PFSK-1 (cell line): ENCODE data around the gene NCR2.

ENCODE experiments used
- FOXP2 ChIP-seq: optimal IDR thresholded peaks from 2 replicates; pipeline ENCODE3; 2011; ENCODE audit warnings: borderline replicate concordance, control low read depth, inconsistent platforms; ENCODE audit not compliant: insufficient read depth; ENCODE audit errors: extremely low read length, extremely low read depth
- POLR2AphosphoS5 ChIP-seq: IDR thresholded peaks from 2 replicates; pipeline ENCODE4 v1.6.1; 2012; ENCODE audit warnings: low read depth, mild to moderate bottlenecking, control low read depth, low read length, moderate library complexity
- SIN3A ChIP-seq: IDR thresholded peaks from 2 replicates; pipeline ENCODE4 v1.6.1; 2012; ENCODE audit warnings: mild to moderate bottlenecking, low read length, moderate library complexity, borderline replicate concordance; ENCODE audit not compliant: insufficient read depth
- TAF1 ChIP-seq: IDR thresholded peaks from 2 replicates; pipeline ENCODE4 v1.6.1; 2012; ENCODE audit warnings: low read length, control low read depth, borderline replicate concordance; ENCODE audit not compliant: insufficient read depth
- TF ChIP-seq, protein P1 (sequence below), 2 experiments: IDR thresholded peaks; 2 replicates each; pipeline versions ENCODE4 v1.6.1 to v1.8.0; 2011 to 2012; ENCODE audit warnings: low read depth in 2 of 2, low read length in 2 of 2, control low read depth in 1 of 2, inconsistent platforms in 1 of 2, mild to moderate bottlenecking in 1 of 2, moderate library complexity in 1 of 2; ENCODE audit not compliant: insufficient read depth in 1 of 2

Gene NCR2

DNA sequence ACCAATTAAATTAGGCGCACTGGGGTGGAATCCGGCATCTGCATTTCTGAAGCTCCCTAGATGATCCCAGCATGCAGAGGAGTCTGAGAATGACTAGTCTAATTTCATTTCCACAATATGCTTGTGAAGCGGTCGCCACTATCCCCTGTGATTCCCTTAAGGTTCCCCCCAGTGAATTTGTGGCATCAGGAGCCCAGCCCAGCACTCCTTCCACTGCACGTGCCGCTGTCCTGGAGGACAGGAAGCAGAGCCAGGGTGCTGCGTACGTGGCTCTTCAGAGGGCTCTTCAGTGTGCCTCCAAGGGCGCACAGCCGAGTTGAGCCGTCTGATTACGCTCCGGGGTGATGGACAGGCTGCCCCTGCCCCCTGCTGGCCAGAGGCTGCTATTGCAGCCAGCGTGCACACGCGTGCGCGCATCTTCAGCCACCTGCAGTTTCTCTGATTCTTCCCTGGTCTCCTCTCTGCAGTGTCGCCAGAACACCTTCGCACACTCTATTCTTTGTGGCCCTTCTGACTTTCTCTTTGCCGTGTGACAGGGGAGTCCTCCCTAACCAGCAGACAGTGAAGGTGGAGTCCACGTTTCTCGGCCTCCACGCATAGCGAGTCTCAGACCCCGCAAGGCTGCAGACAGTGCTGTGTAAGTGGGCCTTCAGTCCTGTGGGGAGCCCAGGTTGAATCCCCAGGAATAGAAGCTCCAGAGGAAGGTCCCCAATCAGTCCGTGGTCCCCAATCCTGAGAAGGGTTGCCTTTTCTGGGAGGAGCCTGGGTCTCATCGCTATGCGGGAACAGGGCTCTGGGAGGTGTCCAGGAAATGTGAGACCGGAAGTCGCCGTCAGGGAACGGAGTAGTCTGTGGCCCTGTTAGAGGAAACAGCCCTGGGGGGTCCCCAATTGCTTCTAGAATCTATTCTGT is 16.5 kb upstream of the NCR2 start:
- TF ChIP-seq, protein P1, sequence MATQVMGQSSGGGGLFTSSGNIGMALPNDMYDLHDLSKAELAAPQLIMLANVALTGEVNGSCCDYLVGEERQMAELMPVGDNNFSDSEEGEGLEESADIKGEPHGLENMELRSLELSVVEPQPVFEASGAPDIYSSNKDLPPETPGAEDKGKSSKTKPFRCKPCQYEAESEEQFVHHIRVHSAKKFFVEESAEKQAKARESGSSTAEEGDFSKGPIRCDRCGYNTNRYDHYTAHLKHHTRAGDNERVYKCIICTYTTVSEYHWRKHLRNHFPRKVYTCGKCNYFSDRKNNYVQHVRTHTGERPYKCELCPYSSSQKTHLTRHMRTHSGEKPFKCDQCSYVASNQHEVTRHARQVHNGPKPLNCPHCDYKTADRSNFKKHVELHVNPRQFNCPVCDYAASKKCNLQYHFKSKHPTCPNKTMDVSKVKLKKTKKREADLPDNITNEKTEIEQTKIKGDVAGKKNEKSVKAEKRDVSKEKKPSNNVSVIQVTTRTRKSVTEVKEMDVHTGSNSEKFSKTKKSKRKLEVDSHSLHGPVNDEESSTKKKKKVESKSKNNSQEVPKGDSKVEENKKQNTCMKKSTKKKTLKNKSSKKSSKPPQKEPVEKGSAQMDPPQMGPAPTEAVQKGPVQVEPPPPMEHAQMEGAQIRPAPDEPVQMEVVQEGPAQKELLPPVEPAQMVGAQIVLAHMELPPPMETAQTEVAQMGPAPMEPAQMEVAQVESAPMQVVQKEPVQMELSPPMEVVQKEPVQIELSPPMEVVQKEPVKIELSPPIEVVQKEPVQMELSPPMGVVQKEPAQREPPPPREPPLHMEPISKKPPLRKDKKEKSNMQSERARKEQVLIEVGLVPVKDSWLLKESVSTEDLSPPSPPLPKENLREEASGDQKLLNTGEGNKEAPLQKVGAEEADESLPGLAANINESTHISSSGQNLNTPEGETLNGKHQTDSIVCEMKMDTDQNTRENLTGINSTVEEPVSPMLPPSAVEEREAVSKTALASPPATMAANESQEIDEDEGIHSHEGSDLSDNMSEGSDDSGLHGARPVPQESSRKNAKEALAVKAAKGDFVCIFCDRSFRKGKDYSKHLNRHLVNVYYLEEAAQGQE (IDR thresholded peaks at IDR 0.05; ENCODE audit: insufficient read depth in 1 of 2, low read depth in 2 of 2, low read length in 2 of 2), result 0 out of 4 replicates have a peak, but pooled peaks have one; percentile 13 to 31
- TF ChIP-seq FOXP2, result peak; percentile 86
- no peak for TF ChIP-seq TAF1

GRCh38 chr6:41321183-41321582 is 14.2 kb upstream of the NCR2 start:
- TF ChIP-seq, protein P1 (IDR thresholded peaks at IDR 0.05; ENCODE audit: insufficient read depth in 1 of 2, low read depth in 2 of 2, low read length in 2 of 2), result no peak
- TF ChIP-seq POLR2AphosphoS5, result no peak
- no peak for TF ChIP-seq FOXP2
- no peak for TF ChIP-seq SIN3A
- TF ChIP-seq TAF1, result no peak

- TF ChIP-seq SIN3A, result no peak
- no peak for TF ChIP-seq POLR2AphosphoS5
- no peak for TF ChIP-seq FOXP2
- no peak for TF ChIP-seq TAF1
- TF ChIP-seq, protein P1 (IDR thresholded peaks at IDR 0.05; ENCODE audit: insufficient read depth in 1 of 2, low read depth in 2 of 2, low read length in 2 of 2), result no peak
Observed at GRCh38 chr6:41325446-41326066, 9.9 kb upstream of the NCR2 start.

DNA sequence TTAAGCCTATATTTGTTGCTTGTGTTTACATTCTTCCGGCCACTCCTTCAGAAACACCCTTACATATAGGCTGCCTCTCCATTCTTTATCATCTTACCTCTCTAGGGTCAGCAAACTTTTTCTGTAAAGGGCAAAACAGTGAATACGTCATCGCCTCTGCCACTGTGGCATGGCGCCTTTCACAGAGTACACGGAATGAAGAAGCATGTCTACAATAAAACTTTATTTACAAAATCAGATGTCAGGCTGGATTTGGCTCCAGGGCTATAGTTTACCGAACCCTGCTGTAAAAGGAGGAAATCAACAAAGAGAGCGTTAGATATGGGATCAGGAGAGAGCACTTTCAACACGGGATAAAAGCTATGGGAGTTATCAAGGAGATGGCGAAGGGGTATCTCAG is 9.3 kb upstream of the NCR2 start:
- TF ChIP-seq, protein P1 (IDR thresholded peaks at IDR 0.05; ENCODE audit: insufficient read depth in 1 of 2, low read depth in 2 of 2, low read length in 2 of 2), result no peak
- TF ChIP-seq SIN3A, result no peak
- TF ChIP-seq FOXP2, result no peak
- TF ChIP-seq POLR2AphosphoS5, result no peak
- no peak for TF ChIP-seq TAF1
